Measurements from ENCODE around the gene UNK. TPM values are rescaled to one million over a fixed set of nuclear protein-coding genes. Genes with fewer than 3 reads are reported as not detected.
A peak's percentile ranks its signal among the peaks of the same experiment; 100 is the strongest.

Gene UNK
- total RNA-seq, 1 donor from 2014 or later: 14.3 TPM

- DNase-seq (no peak), ATAC-seq (ENCODE audit: poor library complexity) (no peak)
- intact Hi-C loops (cut with DNase I): loop anchor here (5.0 kb wide), 1 partner anchor 53 kb away; no protein-coding TSS in a partner anchor
Measured at GRCh38 chr17:75825149-75825552, 40.5 kb downstream of the UNK start.

- no peak for ATAC-seq (ENCODE audit: poor library complexity)
- no peak for DNase-seq
- intact Hi-C loops (cut with DNase I): loop anchor here (5.0 kb wide), 1 partner anchor 54 kb away; no protein-coding TSS in a partner anchor
Measured at GRCh38 chr17:75825748-75826370, 41.3 kb downstream of the UNK start.

- ATAC-seq (ENCODE audit: poor library complexity) (no peak), DNase-seq (no peak)
- intact Hi-C loops (cut with DNase I): loop anchor here (5.0 kb wide), 1 partner anchor 54 kb away; no protein-coding TSS in a partner anchor
Measured at GRCh38 chr17:75826561-75827307, 42.1 kb downstream of the UNK start.

- DNase-seq: peak; percentile 84
- ATAC-seq (ENCODE audit: poor library complexity): peak; percentile 76
- intact Hi-C loops (cut with DNase I): loop anchor here (5.0 kb wide), 1 partner anchor 55 kb away; no protein-coding TSS in a partner anchor
Measured at GRCh38 chr17:75827308-75828075, 42.9 kb downstream of the UNK start.

GRCh38 chr17:75828076-75828400 is 43.4 kb downstream of the UNK start:
- no peak for ATAC-seq (ENCODE audit: poor library complexity)
- intact Hi-C loops (cut with DNase I): loop anchor here (5.0 kb wide), 1 partner anchor 56 kb away; no protein-coding TSS in a partner anchor
- no peak for DNase-seq

- ATAC-seq (ENCODE audit: poor library complexity): no peak
- intact Hi-C loops (cut with DNase I): loop anchor here (5.0 kb wide), 1 partner anchor 56 kb away; no protein-coding TSS in a partner anchor
- no peak for DNase-seq
Measured at GRCh38 chr17:75828741-75829140, 44.1 kb downstream of the UNK start.

GRCh38 chr17:75829747-75830146 is 45.1 kb downstream of the UNK start:
- DNase-seq: no peak
- no peak for ATAC-seq (ENCODE audit: poor library complexity)
- intact Hi-C loops (cut with DNase I): loop anchor here (5.0 kb wide), 1 partner anchor 57 kb away; no protein-coding TSS in a partner anchor

- intact Hi-C loops (cut with DNase I): no loop called here
- no peak for ATAC-seq (ENCODE audit: poor library complexity)
- no peak for DNase-seq
Measured at GRCh38 chr17:75830164-75831031, 45.8 kb downstream of the UNK start.

- no peak for DNase-seq
- intact Hi-C loops (cut with DNase I): no loop called here
- no peak for ATAC-seq (ENCODE audit: poor library complexity)
Measured at GRCh38 chr17:75831032-75831571, 46.5 kb downstream of the UNK start.

GRCh38 chr17:75832164-75832651 is 47.6 kb downstream of the UNK start:
- ATAC-seq (ENCODE audit: poor library complexity) (peak; percentile 6), DNase-seq (no peak)
- intact Hi-C loops (cut with DNase I): no loop called here

- ATAC-seq (ENCODE audit: poor library complexity): peak; percentile 36
- intact Hi-C loops (cut with DNase I): no loop called here
Measured at GRCh38 chr17:75832652-75833400, 48.2 kb downstream of the UNK start.

GRCh38 chr17:75834279-75834920 is 49.8 kb downstream of the UNK start:
- intact Hi-C loops (cut with DNase I): no loop called here
- no peak for DNase-seq
- no peak for ATAC-seq (ENCODE audit: poor library complexity)

More at GRCh38 chr17:75832652-75833400, 48.2 kb downstream of the UNK start:
- DNase-seq: no peak

GRCh38 chr17:75834928-75835653 is 50.5 kb downstream of the UNK start:
- ATAC-seq (ENCODE audit: poor library complexity) (no peak), DNase-seq (no peak)
- intact Hi-C loops (cut with DNase I): no loop called here

GRCh38 chr17:75835654-75835987 is 51.0 kb downstream of the UNK start:
- no peak for ATAC-seq (ENCODE audit: poor library complexity)
- intact Hi-C loops (cut with DNase I): no loop called here
- no peak for DNase-seq

- DNase-seq (no peak), ATAC-seq (ENCODE audit: poor library complexity) (no peak)
- intact Hi-C loops (cut with DNase I): no loop called here
Measured at GRCh38 chr17:75836605-75837004, 52.0 kb downstream of the UNK start.

- intact Hi-C loops (cut with DNase I): no loop called here
- no peak for ATAC-seq (ENCODE audit: poor library complexity)
- DNase-seq: no peak
Measured at GRCh38 chr17:75837899-75838298, 53.3 kb downstream of the UNK start.
